ENCODE measurements around the gene MRPL22. TPM values are rescaled to one million over a fixed set of nuclear protein-coding genes. Genes with fewer than 3 reads are reported as not detected.

The MRPL22 gene
- total and polyA plus RNA-seq, 2 of the 13 experiments (the other 11 are each of a cell fraction or from before 2014, with no cell fraction given): 66.8 to 84.8 TPM

- no peak overlapping the region for H2AFZ ChIP-seq (ENCODE audit: low read length)
- H3K79me2 ChIP-seq (ENCODE audit: insufficient read depth, low read length): no peaks in the 10 kb centered on the region
- BruUV-seq (replicated peaks): no TSS peak
- intact Hi-C loops (cut with micrococcal nuclease; ENCODE audit: unreplicated experiment): no loop called here
- H3K27me3 ChIP-seq (ENCODE audit: control insufficient read depth in 1 of 2, insufficient read depth in 2 of 2, low read length in 2 of 2): no peaks in the 10 kb centered on the region
- no peak overlapping the region for H3K27ac ChIP-seq (ENCODE audit: extremely low read length, insufficient read depth, low read length)
- H3K36me3 ChIP-seq (replicated peaks in 1 of 2; ENCODE audit: control insufficient read depth in 1 of 2, insufficient read depth in 2 of 2, low read length in 2 of 2): peaks cover 19 to 68% of the 10 kb centered on the region in 2 experiments
- no peaks in the 10 kb centered on the region for H3K4me1 ChIP-seq (ENCODE audit: insufficient read depth, low read length)
- in situ Hi-C loops (cut with HindIII; ENCODE audit: extremely low pct_ligation_motif_present, low pct_unique_long_range_greater_than_20kb): no loop called here
- no peaks in the 10 kb centered on the region for H3K9me3 ChIP-seq (ENCODE audit: low read length)
- ATAC-seq (no peak), FAIRE-seq (no peak), DNase-seq (ENCODE audit: low spot score) (no peak)
- H4K20me1 ChIP-seq (ENCODE audit: insufficient read depth, low read length): no peaks in the 10 kb centered on the region
- 96% methylated on average over 7 of the region's 7 CpGs for WGBS (ENCODE audit: low lambda C conversion rate)
- no peak overlapping the region for H3K4me2 ChIP-seq (ENCODE audit: low read depth, low read length)
- no peak overlapping the region for H3K9ac ChIP-seq (ENCODE audit: insufficient read depth, low read depth, low read length)
- ChIA-PET POLR2A (interaction anchor here (1.7 kb wide), 1 partner anchor 14 kb away, joined by 4 read pairs; the partner anchor contains the start of gene GEMIN5), CTCF (ENCODE audit: low intra/inter-chr PET ratio, low total read pairs) (no interaction called here)
- no peak overlapping the region for H3K4me3 ChIP-seq (replicated peaks in 1 of 3; ENCODE audit: insufficient read depth in 1 of 3, low read depth in 2 of 3, low read length in 3 of 3)
- TF ChIP-seq ZNF530 (CRISPR knock-in tag; IDR thresholded peaks at IDR 0.05; ENCODE audit: low read depth): no peak
- TF ChIP-seq RBFOX2 (IDR thresholded peaks at IDR 0.05; ENCODE audit: low read depth, low read length): no peak
- TF ChIP-seq ZNF547 (CRISPR knock-in tag; IDR thresholded peaks at IDR 0.05): no peak
- TF ChIP-seq ZKSCAN5 (CRISPR knock-in tag; IDR thresholded peaks at IDR 0.05): no peak
- no peak for TF ChIP-seq IRX3 (CRISPR knock-in tag; IDR thresholded peaks at IDR 0.05; ENCODE audit: borderline replicate concordance, low read depth)
- TF ChIP-seq, protein P1, sequence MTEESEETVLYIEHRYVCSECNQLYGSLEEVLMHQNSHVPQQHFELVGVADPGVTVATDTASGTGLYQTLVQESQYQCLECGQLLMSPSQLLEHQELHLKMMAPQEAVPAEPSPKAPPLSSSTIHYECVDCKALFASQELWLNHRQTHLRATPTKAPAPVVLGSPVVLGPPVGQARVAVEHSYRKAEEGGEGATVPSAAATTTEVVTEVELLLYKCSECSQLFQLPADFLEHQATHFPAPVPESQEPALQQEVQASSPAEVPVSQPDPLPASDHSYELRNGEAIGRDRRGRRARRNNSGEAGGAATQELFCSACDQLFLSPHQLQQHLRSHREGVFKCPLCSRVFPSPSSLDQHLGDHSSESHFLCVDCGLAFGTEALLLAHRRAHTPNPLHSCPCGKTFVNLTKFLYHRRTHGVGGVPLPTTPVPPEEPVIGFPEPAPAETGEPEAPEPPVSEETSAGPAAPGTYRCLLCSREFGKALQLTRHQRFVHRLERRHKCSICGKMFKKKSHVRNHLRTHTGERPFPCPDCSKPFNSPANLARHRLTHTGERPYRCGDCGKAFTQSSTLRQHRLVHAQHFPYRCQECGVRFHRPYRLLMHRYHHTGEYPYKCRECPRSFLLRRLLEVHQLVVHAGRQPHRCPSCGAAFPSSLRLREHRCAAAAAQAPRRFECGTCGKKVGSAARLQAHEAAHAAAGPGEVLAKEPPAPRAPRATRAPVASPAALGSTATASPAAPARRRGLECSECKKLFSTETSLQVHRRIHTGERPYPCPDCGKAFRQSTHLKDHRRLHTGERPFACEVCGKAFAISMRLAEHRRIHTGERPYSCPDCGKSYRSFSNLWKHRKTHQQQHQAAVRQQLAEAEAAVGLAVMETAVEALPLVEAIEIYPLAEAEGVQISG (CRISPR knock-in tag; IDR thresholded peaks at IDR 0.05): no peak
- TF ChIP-seq ZNF883 (CRISPR knock-in tag; IDR thresholded peaks at IDR 0.05; ENCODE audit: not compliant biosample characterization): no peak
- TF ChIP-seq ATM (IDR thresholded peaks at IDR 0.05; ENCODE audit: borderline replicate concordance): no peak
- no peak for TF ChIP-seq ZNF577 (CRISPR knock-in tag; IDR thresholded peaks at IDR 0.05; ENCODE audit: borderline replicate concordance, low read depth)
- TF ChIP-seq JUN (CRISPR knock-in tag; IDR thresholded peaks at IDR 0.05): no peak
- no peak for TF ChIP-seq BORCS8-MEF2B (CRISPR knock-in tag; IDR thresholded peaks at IDR 0.05)
- TF ChIP-seq ZNF232 (CRISPR knock-in tag; IDR thresholded peaks at IDR 0.05; ENCODE audit: borderline replicate concordance): no peak
- TF ChIP-seq, protein P2, sequence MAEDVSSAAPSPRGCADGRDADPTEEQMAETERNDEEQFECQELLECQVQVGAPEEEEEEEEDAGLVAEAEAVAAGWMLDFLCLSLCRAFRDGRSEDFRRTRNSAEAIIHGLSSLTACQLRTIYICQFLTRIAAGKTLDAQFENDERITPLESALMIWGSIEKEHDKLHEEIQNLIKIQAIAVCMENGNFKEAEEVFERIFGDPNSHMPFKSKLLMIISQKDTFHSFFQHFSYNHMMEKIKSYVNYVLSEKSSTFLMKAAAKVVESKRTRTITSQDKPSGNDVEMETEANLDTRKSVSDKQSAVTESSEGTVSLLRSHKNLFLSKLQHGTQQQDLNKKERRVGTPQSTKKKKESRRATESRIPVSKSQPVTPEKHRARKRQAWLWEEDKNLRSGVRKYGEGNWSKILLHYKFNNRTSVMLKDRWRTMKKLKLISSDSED (CRISPR knock-in tag; IDR thresholded peaks at IDR 0.05): no peak
- no peak for TF ChIP-seq ZNF563 (CRISPR knock-in tag; IDR thresholded peaks at IDR 0.05)
- TF ChIP-seq HOXA5 (CRISPR knock-in tag; IDR thresholded peaks at IDR 0.05): no peak
- TF ChIP-seq MYPOP (CRISPR knock-in tag; IDR thresholded peaks at IDR 0.05): no peak
These were observed 17.1 kb upstream of the MRPL22 start for GRCh38 chr5:154923441-154924430.
